ENCODE measurements around the gene CACNG1. TPM values are rescaled to one million over a fixed set of nuclear protein-coding genes. Genes with fewer than 3 reads are reported as not detected.

CACNG1 gene
- total RNA-seq, 1 donor from 2014 or later, result not detected

DNA sequence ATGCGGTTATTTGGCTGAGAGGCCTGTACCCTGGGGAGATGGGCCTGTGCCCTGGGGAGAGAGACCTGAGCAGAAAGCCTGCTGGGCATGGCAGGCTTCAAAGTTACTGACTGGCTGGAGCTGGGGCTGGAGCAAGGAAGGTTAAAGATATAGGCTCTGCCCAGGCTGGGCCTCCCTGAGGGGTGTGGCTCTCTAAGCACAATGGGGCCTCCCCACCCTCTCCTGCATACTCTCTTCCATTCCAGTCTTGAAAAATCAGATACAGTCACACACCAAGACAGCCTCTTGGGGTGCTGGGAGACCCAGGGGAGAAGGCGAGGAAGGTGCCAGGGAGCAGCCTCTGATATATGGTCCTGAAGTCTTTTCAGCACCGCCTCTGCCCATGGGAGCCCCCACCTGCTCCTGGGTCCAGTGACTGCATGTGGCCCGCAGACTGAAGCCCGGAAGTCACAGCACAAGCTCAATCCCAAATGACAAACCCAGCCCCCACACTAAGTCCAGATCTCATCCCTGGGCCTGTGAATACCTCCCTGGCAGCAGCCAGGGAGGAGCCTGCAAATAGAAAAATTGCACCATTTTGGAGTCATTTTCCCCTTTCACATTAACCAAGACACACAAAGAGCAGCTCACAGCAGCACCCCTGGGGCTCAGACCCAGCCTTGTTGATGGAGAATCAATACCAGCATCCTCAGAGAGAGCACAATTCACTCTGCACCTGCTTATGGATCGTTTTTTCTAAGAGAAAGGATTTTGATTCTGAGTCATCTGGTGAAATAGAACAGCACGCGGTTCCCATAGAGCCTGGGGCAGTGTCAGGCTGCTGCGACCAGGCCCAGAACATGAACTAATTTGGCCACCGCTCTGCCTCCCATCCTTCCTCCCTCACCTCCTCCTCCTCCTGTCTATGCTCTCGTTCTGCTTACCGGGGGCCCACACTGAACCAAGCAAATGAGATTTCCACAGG is 25.6 kb upstream of the CACNG1 start:
- no peaks in the 10 kb centered on the region for H3K27me3 Mint-ChIP-seq
- no peak overlapping the region for H3K4me3 Mint-ChIP-seq
- H3K9me3 Mint-ChIP-seq, result no peaks in the 10 kb centered on the region
- no peaks in the 10 kb centered on the region for H3K36me3 Mint-ChIP-seq (ENCODE audit: low read depth)
- intact Hi-C loops (cut with micrococcal nuclease), result no loop called here
- DNase-seq, result no peak
- no peaks in the 10 kb centered on the region for H3K4me1 Mint-ChIP-seq
- no peak overlapping the region for H3K27ac Mint-ChIP-seq

DNA sequence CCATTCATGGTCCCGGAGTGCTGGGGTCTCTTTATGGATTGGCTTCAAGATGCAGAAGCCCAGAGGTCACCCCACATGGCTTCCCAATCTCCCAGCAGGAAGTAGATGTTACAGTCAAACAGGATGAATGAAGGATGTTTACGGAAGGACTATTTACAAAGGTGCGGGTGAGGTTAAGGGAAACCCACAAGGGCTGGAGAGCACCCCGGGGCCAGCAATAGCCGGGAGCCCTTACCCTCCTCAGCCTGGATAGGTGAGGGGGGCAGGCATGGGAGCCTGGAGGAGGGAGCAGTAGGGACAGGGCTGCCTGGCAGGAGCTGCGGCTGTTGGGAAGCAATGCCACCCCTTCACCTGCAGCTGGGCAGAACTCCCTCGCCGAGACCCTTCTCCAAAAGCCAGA is 24.5 kb upstream of the CACNG1 start:
- H3K27me3 Mint-ChIP-seq, result no peaks in the 10 kb centered on the region
- no peak overlapping the region for H3K27ac Mint-ChIP-seq
- H3K4me3 Mint-ChIP-seq, result no peak overlapping the region
- no peaks in the 10 kb centered on the region for H3K4me1 Mint-ChIP-seq
- no peak for DNase-seq
- H3K36me3 Mint-ChIP-seq (ENCODE audit: low read depth), result no peaks in the 10 kb centered on the region
- H3K9me3 Mint-ChIP-seq, result no peaks in the 10 kb centered on the region
- intact Hi-C loops (cut with micrococcal nuclease), result no loop called here

- Mint-ChIP-seq H3K4me3 (no peak overlapping the region), H3K27me3 (no peaks in the 10 kb centered on the region), H3K4me1 (no peaks in the 10 kb centered on the region), H3K36me3 (ENCODE audit: low read depth) (no peaks in the 10 kb centered on the region), H3K27ac (no peak overlapping the region), H3K9me3 (no peaks in the 10 kb centered on the region)
- no peak for DNase-seq
- intact Hi-C loops (cut with micrococcal nuclease), result no loop called here
These were observed 24.0 kb upstream of the CACNG1 start for GRCh38 chr17:67020293-67020766.

- Mint-ChIP-seq H3K9me3 (no peaks in the 10 kb centered on the region), H3K36me3 (ENCODE audit: low read depth) (no peaks in the 10 kb centered on the region), H3K4me3 (no peak overlapping the region), H3K27me3 (no peaks in the 10 kb centered on the region), H3K27ac (no peak overlapping the region), H3K4me1 (no peaks in the 10 kb centered on the region)
- DNase-seq, result no peak
- intact Hi-C loops (cut with micrococcal nuclease), result no loop called here
These were observed 23.2 kb upstream of the CACNG1 start for GRCh38 chr17:67021196-67021595.

DNA sequence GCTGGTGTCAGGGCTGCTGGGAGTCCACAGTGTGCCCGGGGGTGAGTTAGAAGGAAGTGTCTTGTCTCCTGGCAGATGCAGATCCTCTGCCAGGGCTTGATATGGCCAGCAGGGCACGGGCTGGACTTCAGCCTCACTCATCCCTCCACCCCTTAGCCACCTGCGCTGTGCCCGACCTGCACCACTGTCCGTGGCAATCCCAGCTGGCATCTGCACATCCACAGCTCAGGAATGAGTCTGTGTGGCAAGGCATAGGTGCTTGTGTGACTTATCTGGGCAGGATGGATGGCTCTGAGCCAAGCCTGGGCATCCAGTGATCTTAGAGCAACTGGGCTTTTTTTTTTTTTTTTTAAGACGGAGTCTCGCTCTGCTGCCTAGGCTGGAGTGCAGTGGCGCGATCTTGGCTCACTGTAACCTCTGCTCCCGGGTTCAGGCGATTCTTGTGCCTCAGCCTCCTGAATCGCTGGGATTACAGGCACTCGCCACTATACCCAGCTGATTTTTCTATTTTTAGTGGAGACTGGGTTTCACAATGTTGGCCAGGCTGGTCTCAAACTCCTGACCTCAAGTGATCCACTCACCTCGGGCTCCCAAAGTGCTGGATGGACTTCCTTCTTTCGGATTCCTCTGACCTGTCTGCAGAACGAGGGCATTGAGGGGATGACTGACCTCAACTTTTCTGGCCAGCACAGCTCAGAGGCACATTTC is 22.5 kb upstream of the CACNG1 start:
- Mint-ChIP-seq H3K9me3 (no peaks in the 10 kb centered on the region), H3K27me3 (no peaks in the 10 kb centered on the region), H3K27ac (no peak overlapping the region), H3K36me3 (ENCODE audit: low read depth) (no peaks in the 10 kb centered on the region), H3K4me1 (no peaks in the 10 kb centered on the region), H3K4me3 (no peak overlapping the region)
- DNase-seq, result no peak
- intact Hi-C loops (cut with micrococcal nuclease), result no loop called here

DNA sequence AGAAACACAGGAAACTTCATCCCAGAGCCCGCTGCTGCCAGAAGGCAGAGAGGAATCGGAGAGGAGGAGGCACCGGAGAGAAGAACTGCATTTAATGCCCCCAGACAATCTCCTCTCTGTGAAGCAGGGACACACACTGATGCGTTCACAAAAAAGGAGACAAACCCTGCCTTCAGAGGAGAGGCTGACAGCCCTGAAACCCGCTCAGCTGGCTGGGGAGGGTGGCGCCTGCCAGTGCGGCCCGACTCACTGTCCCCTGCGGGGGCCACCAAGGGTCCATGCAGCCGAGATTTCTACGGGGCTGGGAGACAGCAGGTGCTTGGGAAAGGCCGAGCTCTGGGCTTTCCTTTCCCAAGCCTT is 21.9 kb upstream of the CACNG1 start:
- Mint-ChIP-seq H3K27ac (no peak overlapping the region), H3K9me3 (no peaks in the 10 kb centered on the region), H3K36me3 (ENCODE audit: low read depth) (no peaks in the 10 kb centered on the region), H3K27me3 (no peaks in the 10 kb centered on the region), H3K4me1 (no peaks in the 10 kb centered on the region), H3K4me3 (no peak overlapping the region)
- intact Hi-C loops (cut with micrococcal nuclease), result no loop called here
- DNase-seq, result no peak

DNA sequence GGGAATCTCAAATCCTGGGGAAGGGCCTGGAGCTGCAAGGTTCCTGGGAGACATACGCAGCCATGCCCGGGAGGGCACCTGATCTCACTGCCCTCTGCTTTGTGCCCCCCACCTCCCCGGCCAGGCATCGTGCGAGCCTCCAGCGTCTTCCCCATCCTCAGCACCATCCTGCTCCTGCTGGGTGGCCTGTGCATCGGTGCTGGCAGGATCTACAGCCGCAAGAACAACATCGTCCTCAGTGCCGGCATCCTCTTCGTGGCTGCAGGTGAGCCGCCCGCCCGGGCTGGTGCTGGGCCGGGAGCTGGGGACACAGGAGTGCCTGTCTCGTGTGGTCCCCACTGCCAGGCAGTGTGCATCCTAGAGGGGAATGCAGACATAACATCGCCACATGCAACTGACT is 19.6 kb upstream of the CACNG1 start:
- no peak overlapping the region for H3K4me3 Mint-ChIP-seq
- intact Hi-C loops (cut with micrococcal nuclease), result no loop called here
- no peaks in the 10 kb centered on the region for H3K36me3 Mint-ChIP-seq (ENCODE audit: low read depth)
- DNase-seq, result no peak
- no peaks in the 10 kb centered on the region for H3K4me1 Mint-ChIP-seq
- H3K27ac Mint-ChIP-seq, result no peak overlapping the region
- no peaks in the 10 kb centered on the region for H3K9me3 Mint-ChIP-seq
- no peaks in the 10 kb centered on the region for H3K27me3 Mint-ChIP-seq

GRCh38 chr17:67025216-67025792 is 19.1 kb upstream of the CACNG1 start:
- no peak for DNase-seq
- Mint-ChIP-seq H3K27ac (no peak overlapping the region), H3K9me3 (no peaks in the 10 kb centered on the region), H3K4me3 (no peak overlapping the region), H3K4me1 (no peaks in the 10 kb centered on the region), H3K27me3 (no peaks in the 10 kb centered on the region), H3K36me3 (ENCODE audit: low read depth) (no peaks in the 10 kb centered on the region)
- intact Hi-C loops (cut with micrococcal nuclease), result no loop called here

- no peaks in the 10 kb centered on the region for H3K4me1 Mint-ChIP-seq
- intact Hi-C loops (cut with micrococcal nuclease), result no loop called here
- no peaks in the 10 kb centered on the region for H3K9me3 Mint-ChIP-seq
- no peaks in the 10 kb centered on the region for H3K36me3 Mint-ChIP-seq (ENCODE audit: low read depth)
- DNase-seq, result no peak
- no peaks in the 10 kb centered on the region for H3K27me3 Mint-ChIP-seq
- H3K4me3 Mint-ChIP-seq, result no peak overlapping the region
- no peak overlapping the region for H3K27ac Mint-ChIP-seq
These were observed 18.0 kb upstream of the CACNG1 start for GRCh38 chr17:67026341-67026740.

- Mint-ChIP-seq H3K4me1 (no peaks in the 10 kb centered on the region), H3K27me3 (no peaks in the 10 kb centered on the region), H3K36me3 (ENCODE audit: low read depth) (no peaks in the 10 kb centered on the region), H3K9me3 (no peaks in the 10 kb centered on the region), H3K4me3 (no peak overlapping the region), H3K27ac (no peak overlapping the region)
- no peak for DNase-seq
- intact Hi-C loops (cut with micrococcal nuclease), result no loop called here
These were observed 17.2 kb upstream of the CACNG1 start for GRCh38 chr17:67027031-67027628.

DNA sequence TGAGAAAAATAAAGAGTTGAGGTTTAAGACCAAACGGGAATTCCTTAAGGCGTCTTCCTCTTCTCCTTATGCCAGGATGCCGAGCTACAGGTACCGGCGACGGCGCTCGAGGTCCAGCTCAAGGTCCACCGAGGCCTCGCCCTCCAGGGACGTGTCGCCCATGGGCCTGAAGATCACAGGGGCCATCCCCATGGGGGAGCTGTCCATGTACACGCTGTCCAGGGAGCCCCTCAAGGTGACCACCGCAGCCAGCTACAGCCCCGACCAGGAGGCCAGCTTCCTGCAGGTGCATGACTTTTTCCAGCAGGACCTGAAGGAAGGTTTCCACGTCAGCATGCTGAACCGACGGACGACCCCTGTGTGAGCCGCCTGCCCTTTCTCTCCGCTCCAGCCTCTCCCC is 13.7 kb upstream of the CACNG1 start:
- peaks cover 2% of the 10 kb centered on the region for H3K4me1 Mint-ChIP-seq
- intact Hi-C loops (cut with micrococcal nuclease), result no loop called here
- H3K27ac Mint-ChIP-seq, result no peak overlapping the region
- no peaks in the 10 kb centered on the region for H3K9me3 Mint-ChIP-seq
- H3K4me3 Mint-ChIP-seq, result no peak overlapping the region
- DNase-seq, result no peak
- H3K36me3 Mint-ChIP-seq (ENCODE audit: low read depth), result no peaks in the 10 kb centered on the region
- H3K27me3 Mint-ChIP-seq, result no peaks in the 10 kb centered on the region

GRCh38 chr17:67032382-67032781 is 12.0 kb upstream of the CACNG1 start:
- H3K27me3 Mint-ChIP-seq, result peaks cover 2% of the 10 kb centered on the region
- no peak overlapping the region for H3K4me3 Mint-ChIP-seq
- no peaks in the 10 kb centered on the region for H3K9me3 Mint-ChIP-seq
- intact Hi-C loops (cut with micrococcal nuclease), result no loop called here
- no peaks in the 10 kb centered on the region for H3K36me3 Mint-ChIP-seq (ENCODE audit: low read depth)
- DNase-seq, result no peak
- H3K27ac Mint-ChIP-seq, result no peak overlapping the region
- peaks cover 4% of the 10 kb centered on the region for H3K4me1 Mint-ChIP-seq

- no peak for DNase-seq
- peaks cover 4% of the 10 kb centered on the region for H3K27me3 Mint-ChIP-seq
- intact Hi-C loops (cut with micrococcal nuclease), result no loop called here
- H3K36me3 Mint-ChIP-seq (ENCODE audit: low read depth), result no peaks in the 10 kb centered on the region
- no peak overlapping the region for H3K27ac Mint-ChIP-seq
- peaks cover 4% of the 10 kb centered on the region for H3K4me1 Mint-ChIP-seq
- no peaks in the 10 kb centered on the region for H3K9me3 Mint-ChIP-seq
- H3K4me3 Mint-ChIP-seq, result no peak overlapping the region
These were observed 11.4 kb upstream of the CACNG1 start for GRCh38 chr17:67032985-67033384.

GRCh38 chr17:67033613-67034012 is 10.7 kb upstream of the CACNG1 start:
- no peaks in the 10 kb centered on the region for H3K36me3 Mint-ChIP-seq (ENCODE audit: low read depth)
- H3K9me3 Mint-ChIP-seq, result no peaks in the 10 kb centered on the region
- H3K27me3 Mint-ChIP-seq, result peaks cover 6% of the 10 kb centered on the region
- peaks cover 4% of the 10 kb centered on the region for H3K4me1 Mint-ChIP-seq
- no peak overlapping the region for H3K4me3 Mint-ChIP-seq
- H3K27ac Mint-ChIP-seq, result no peak overlapping the region
- DNase-seq, result no peak
- intact Hi-C loops (cut with micrococcal nuclease), result no loop called here
